ENCODE results near the gene ITGB6. TPM values are rescaled to one million over a fixed set of nuclear protein-coding genes. Genes with fewer than 3 reads are reported as not detected.

The ITGB6 gene
- total RNA-seq, 3 donors from 2014 or later (not counting 1 experiment from before 2014, with no cell fraction given) = not detected

DNA sequence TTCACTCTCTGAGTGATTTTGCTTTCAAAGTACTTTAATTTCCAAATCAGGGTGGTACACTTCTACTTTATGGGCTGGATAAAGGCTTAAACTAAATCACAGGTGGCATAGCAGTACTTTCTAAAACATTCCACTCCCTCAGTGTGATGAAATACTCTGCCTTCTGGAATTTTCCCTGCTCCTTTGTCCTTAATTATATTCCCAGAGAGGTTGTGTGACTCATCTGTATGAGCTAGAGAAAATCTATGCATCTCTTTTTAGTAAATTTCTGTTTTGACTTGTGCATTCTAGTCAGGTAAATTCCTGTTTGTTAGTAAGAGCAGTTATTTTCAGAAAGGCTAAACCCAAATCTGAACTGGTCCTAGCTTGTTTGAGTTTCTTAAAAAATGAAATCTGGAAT is 108.7 kb downstream of the ITGB6 start:
- no peak overlapping the region for H3K4me3 Mint-ChIP-seq
- H3K4me1 ChIP-seq (ENCODE audit: control insufficient read depth, insufficient read depth, low read length) = no peaks in the 10 kb centered on the region
- H3K27ac ChIP-seq (ENCODE audit: low read length) = no peak overlapping the region
- H3K4me3 ChIP-seq (ENCODE audit: low read length) = no peak overlapping the region
- no peaks in the 10 kb centered on the region for H3K4me1 Mint-ChIP-seq
- intact Hi-C loops (cut with micrococcal nuclease) = no loop called here
- TF ChIP-seq, protein P1, sequence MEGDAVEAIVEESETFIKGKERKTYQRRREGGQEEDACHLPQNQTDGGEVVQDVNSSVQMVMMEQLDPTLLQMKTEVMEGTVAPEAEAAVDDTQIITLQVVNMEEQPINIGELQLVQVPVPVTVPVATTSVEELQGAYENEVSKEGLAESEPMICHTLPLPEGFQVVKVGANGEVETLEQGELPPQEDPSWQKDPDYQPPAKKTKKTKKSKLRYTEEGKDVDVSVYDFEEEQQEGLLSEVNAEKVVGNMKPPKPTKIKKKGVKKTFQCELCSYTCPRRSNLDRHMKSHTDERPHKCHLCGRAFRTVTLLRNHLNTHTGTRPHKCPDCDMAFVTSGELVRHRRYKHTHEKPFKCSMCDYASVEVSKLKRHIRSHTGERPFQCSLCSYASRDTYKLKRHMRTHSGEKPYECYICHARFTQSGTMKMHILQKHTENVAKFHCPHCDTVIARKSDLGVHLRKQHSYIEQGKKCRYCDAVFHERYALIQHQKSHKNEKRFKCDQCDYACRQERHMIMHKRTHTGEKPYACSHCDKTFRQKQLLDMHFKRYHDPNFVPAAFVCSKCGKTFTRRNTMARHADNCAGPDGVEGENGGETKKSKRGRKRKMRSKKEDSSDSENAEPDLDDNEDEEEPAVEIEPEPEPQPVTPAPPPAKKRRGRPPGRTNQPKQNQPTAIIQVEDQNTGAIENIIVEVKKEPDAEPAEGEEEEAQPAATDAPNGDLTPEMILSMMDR (IDR thresholded peaks at IDR 0.05) = no peak
- H3K9me3 Mint-ChIP-seq = peaks cover 5 to 19% of the 10 kb centered on the region in 2 donors
- ATAC-seq (no peak), DNase-seq (no peak)
- no peaks in the 10 kb centered on the region for H3K27me3 ChIP-seq (ENCODE audit: control insufficient read depth, insufficient read depth, low read length)
- H3K27ac Mint-ChIP-seq = no peak overlapping the region
- peaks cover 48% of the 10 kb centered on the region for H3K36me3 Mint-ChIP-seq
- H3K9me3 ChIP-seq (ENCODE audit: control insufficient read depth, insufficient read depth, low read length) = peaks cover 31% of the 10 kb centered on the region
- peaks cover 2 to 39% of the 10 kb centered on the region in 2 donors for H3K27me3 Mint-ChIP-seq (ENCODE audit: low read depth in 2 of 2)
- H3K36me3 ChIP-seq (ENCODE audit: control insufficient read depth, insufficient read depth, low read length) = no peaks in the 10 kb centered on the region

DNA sequence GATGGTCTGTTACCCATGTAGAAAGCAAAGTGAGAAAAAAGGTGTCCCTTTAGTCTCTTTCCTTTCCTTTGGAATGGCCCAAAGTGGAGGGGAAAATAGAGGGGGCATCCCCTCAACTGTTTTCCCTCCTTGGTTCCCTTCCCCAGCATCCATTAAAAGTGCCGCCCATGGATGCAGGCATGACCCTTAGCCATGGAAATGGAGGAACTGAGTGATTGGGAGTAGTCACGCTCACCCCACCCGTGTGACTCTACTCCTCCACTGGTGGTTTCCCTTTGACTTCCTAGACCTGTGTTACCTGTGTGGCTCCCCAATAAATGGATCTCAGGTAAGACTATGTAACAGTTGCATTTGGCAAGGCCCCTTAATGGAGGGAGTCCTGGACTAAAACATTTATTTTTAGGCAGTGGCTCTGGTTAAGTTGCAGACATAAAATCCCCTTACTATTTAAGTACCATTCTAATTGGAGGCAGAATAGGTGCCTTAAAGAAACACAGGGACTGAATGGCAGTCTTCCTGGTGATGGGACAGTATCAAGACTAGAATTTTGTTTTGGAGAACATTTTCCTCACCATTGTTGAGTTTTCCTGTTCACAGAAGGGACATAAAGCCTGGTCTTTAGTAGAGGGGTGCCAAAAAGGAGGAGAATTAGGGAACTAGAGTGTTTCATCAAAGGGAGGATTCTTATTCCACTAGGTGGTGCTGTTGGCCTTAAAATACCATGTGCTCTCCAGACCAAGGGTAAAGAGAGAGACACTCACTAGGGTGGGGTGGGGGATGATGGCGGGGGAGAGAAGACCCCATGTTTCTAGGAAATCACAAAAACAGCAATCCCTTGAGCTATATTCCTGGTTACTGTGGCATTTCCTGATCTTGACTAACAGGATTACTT is 112.0 kb downstream of the ITGB6 start:
- Mint-ChIP-seq H3K36me3 (peaks cover 42% of the 10 kb centered on the region), H3K27me3 (ENCODE audit: low read depth in 2 of 2) (peaks cover 0 to 13% of the 10 kb centered on the region in 2 donors), H3K4me3 (no peak overlapping the region), H3K4me1 (no peaks in the 10 kb centered on the region), H3K27ac (no peak overlapping the region), H3K9me3 (peaks cover 5 to 23% of the 10 kb centered on the region in 2 donors)
- H3K36me3 ChIP-seq (ENCODE audit: control insufficient read depth, insufficient read depth, low read length) = no peaks in the 10 kb centered on the region
- ATAC-seq (no peak), DNase-seq (peak in 1 of 2 donors; percentile 14)
- H3K27ac ChIP-seq (ENCODE audit: low read length) = no peak overlapping the region
- intact Hi-C loops (cut with micrococcal nuclease) = no loop called here
- 89% methylated on average over 4 of the region's 4 CpGs for WGBS (ENCODE audit: insufficient coverage)
- TF ChIP-seq, protein P1 (IDR thresholded peaks at IDR 0.05) = no peak
- peaks cover 53% of the 10 kb centered on the region for H3K9me3 ChIP-seq (ENCODE audit: control insufficient read depth, insufficient read depth, low read length)
- H3K4me3 ChIP-seq (ENCODE audit: low read length) = no peak overlapping the region
- H3K27me3 ChIP-seq (ENCODE audit: control insufficient read depth, insufficient read depth, low read length) = no peaks in the 10 kb centered on the region
- H3K4me1 ChIP-seq (ENCODE audit: control insufficient read depth, insufficient read depth, low read length) = no peaks in the 10 kb centered on the region

DNA sequence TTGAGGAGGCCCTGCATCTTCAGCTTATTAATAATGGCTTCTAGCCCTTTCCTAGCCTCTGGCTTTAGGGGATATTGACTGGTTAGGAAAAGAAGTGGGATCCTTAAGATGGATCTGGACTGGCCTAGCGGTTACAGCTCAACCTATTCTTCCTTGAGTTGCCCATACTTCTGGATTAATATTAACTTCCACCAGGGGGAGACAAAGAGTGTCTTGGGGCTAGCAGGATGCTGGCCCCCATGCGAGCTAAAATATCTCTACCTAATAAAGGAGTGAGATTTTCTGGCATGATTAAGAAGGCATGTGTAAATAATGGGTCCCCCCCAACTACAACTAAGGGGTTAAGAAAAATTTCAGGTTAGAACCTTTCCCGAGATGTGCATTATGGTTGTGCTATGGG is 114.4 kb downstream of the ITGB6 start:
- 100% methylated on average over 1 of the region's 3 CpGs for WGBS (ENCODE audit: insufficient coverage)
- intact Hi-C loops (cut with micrococcal nuclease) = no loop called here
- no peaks in the 10 kb centered on the region for H3K27me3 ChIP-seq (ENCODE audit: control insufficient read depth, insufficient read depth, low read length)

More for the DNA sequence above, 114.4 kb downstream of the ITGB6 start:
- Mint-ChIP-seq H3K9me3 (peaks cover 5 to 18% of the 10 kb centered on the region in 2 donors), H3K4me3 (no peak overlapping the region), H3K4me1 (no peaks in the 10 kb centered on the region), H3K27me3 (ENCODE audit: low read depth in 2 of 2) (peaks cover 0 to under 1% of the 10 kb centered on the region in 2 donors), H3K36me3 (peaks cover 30% of the 10 kb centered on the region), H3K27ac (no peak overlapping the region)
- Histone ChIP-seq H3K9me3 (ENCODE audit: control insufficient read depth, insufficient read depth, low read length) (peaks cover 53% of the 10 kb centered on the region), H3K4me3 (ENCODE audit: low read length) (no peak overlapping the region), H3K4me1 (ENCODE audit: control insufficient read depth, insufficient read depth, low read length) (no peaks in the 10 kb centered on the region), H3K27ac (ENCODE audit: low read length) (no peak overlapping the region), H3K36me3 (ENCODE audit: control insufficient read depth, insufficient read depth, low read length) (no peaks in the 10 kb centered on the region)
- TF ChIP-seq, protein P1 (IDR thresholded peaks at IDR 0.05) = no peak
- ATAC-seq = no peak
- no peak for DNase-seq
